GM23338 (cell line): ENCODE results near the gene ARAF. TPM values are rescaled to one million over a fixed set of nuclear protein-coding genes. Genes with fewer than 3 reads are reported as not detected.

Experiments
- ATAC-seq: fragments of 200-7000 bp; cut with Tn5 transposase; 3 replicates; pipeline ENCODE4 v1.9.1; 2020
- DNase-seq: peaks from one replicate; pipeline ENCODE4 v3.0.0-alpha.2; 2015; ENCODE audit warnings: low spot score
- H2AFZ ChIP-seq: fragments of 200-600 bp; sonication (generic); 2 replicates; pipeline ENCODE4 v1.8.0; 2016; ENCODE audit warnings: antibody characterized with exemption, mild to moderate bottlenecking, moderate library complexity
- H3F3A ChIP-seq: fragments of 200-600 bp; sonication (generic); replicated peaks from 2 replicates; pipeline ENCODE4 v1.8.0; 2017; ENCODE audit warnings: antibody characterized with exemption, mixed run types, low read depth
- H3K27ac ChIP-seq: fragments of 200-600 bp; sonication (generic); 2 replicates; pipeline ENCODE4 v1.6.1; 2016; ENCODE audit warnings: low read depth
- H3K27me3 ChIP-seq: fragments of 200-600 bp; sonication (generic); 2 replicates; pipeline ENCODE4 v1.8.0; 2016; ENCODE audit warnings: mild to moderate bottlenecking, mixed run types, moderate library complexity; ENCODE audit not compliant: insufficient read depth
- H3K36me3 ChIP-seq: fragments of 200-600 bp; sonication (generic); 2 replicates; pipeline ENCODE4 v1.8.0; 2016; ENCODE audit warnings: mild to moderate bottlenecking; ENCODE audit not compliant: insufficient read depth
- H3K4me1 ChIP-seq: fragments of 200-600 bp; sonication (generic); 2 replicates; pipeline ENCODE4 v1.8.0; 2016; ENCODE audit warnings: mild to moderate bottlenecking, moderate library complexity; ENCODE audit not compliant: insufficient read depth
- H3K4me2 ChIP-seq: fragments of 200-600 bp; sonication (generic); 2 replicates; pipeline ENCODE4 v1.7.1; 2017; ENCODE audit warnings: mixed run types
- H3K4me3 ChIP-seq: fragments of 200-600 bp; sonication (generic); 2 replicates; pipeline ENCODE4 v1.6.1; 2016; ENCODE audit warnings: mixed run types
- H3K79me2 ChIP-seq: fragments of 200-600 bp; sonication (generic); replicated peaks from 2 replicates; pipeline ENCODE4 v1.8.0; 2017; ENCODE audit warnings: mild to moderate bottlenecking; ENCODE audit not compliant: insufficient read depth
- H3K9me2 ChIP-seq: fragments of 200-600 bp; sonication (generic); 2 replicates; pipeline ENCODE4 v1.8.0; 2017; ENCODE audit not compliant: insufficient read depth
- H4K20me1 ChIP-seq: fragments of 200-600 bp; sonication (generic); replicated peaks from 2 replicates; pipeline ENCODE4 v1.8.0; 2017; ENCODE audit warnings: mild to moderate bottlenecking; ENCODE audit not compliant: insufficient read depth
- H3K27ac Mint-ChIP-seq: 2 replicates; pipeline ENCODE4 v1.8.0; 2020; ENCODE audit warnings: inconsistent platforms, mild to moderate bottlenecking, moderate library complexity, mixed read lengths
- H3K27me3 Mint-ChIP-seq: 3 replicates; pipeline ENCODE4 v1.8.0; 2022; ENCODE audit warnings: low read depth, mild to moderate bottlenecking, moderate library complexity, mixed read lengths, inconsistent platforms; ENCODE audit not compliant: insufficient read depth, poor library complexity
- H3K36me3 Mint-ChIP-seq: 3 replicates; pipeline ENCODE4 v1.8.0; 2021; ENCODE audit warnings: low read depth, mild to moderate bottlenecking, inconsistent platforms, moderate library complexity, mixed read lengths
- H3K4me1 Mint-ChIP-seq: 3 replicates; pipeline ENCODE4 v1.8.0; 2020; ENCODE audit warnings: mild to moderate bottlenecking, inconsistent platforms, mixed read lengths
- H3K4me3 Mint-ChIP-seq: 3 replicates; pipeline ENCODE4 v1.8.0; 2021; ENCODE audit warnings: moderate library complexity, mild to moderate bottlenecking, inconsistent platforms, mixed read lengths
- H3K9me3 Mint-ChIP-seq: 3 replicates; pipeline ENCODE4 v1.8.0; 2020; ENCODE audit warnings: moderate library complexity, mild to moderate bottlenecking, inconsistent platforms, mixed read lengths
- CREB1 ChIP-seq: fragments of 250-450 bp; sonication (Bioruptor Pico); IDR thresholded peaks from 2 replicates; pipeline ENCODE4 v1.5.0; 2020; ENCODE audit warnings: low read depth, mild to moderate bottlenecking, moderate library complexity
- CTCF ChIP-seq, 2 experiments: fragments of 200-600 bp in 1 of 2; sonication (generic) in 1 of 2; conservative IDR thresholded peaks; 2 replicates each; pipeline versions ENCODE4 v1.5.1 to v1.6.1; 2016 to 2017; ENCODE audit warnings: antibody characterized with exemption in 2 of 2, low read depth in 2 of 2, mild to moderate bottlenecking in 2 of 2, moderate library complexity in 1 of 2
- EZH2 ChIP-seq: fragments of 200-600 bp; sonication (generic); IDR thresholded peaks from one replicate; pipeline ENCODE4 v1.8.0; 2017; ENCODE audit warnings: antibody characterized with exemption, mild to moderate bottlenecking, low read depth; ENCODE audit not compliant: unreplicated experiment
- EZH2phosphoT487 ChIP-seq: fragments of 200-600 bp; sonication (generic); IDR thresholded peaks from one replicate; pipeline ENCODE4 v1.8.1; 2018; ENCODE audit warnings: antibody characterized with exemption; ENCODE audit not compliant: unreplicated experiment
- JUNB ChIP-seq: IDR thresholded peaks from one replicate; pipeline ENCODE4 v1.6.1; 2016; ENCODE audit warnings: antibody characterized with exemption; ENCODE audit not compliant: unreplicated experiment
- NANOG ChIP-seq: IDR thresholded peaks from 2 replicates; pipeline ENCODE4 v1.6.1; 2016; ENCODE audit warnings: antibody characterized with exemption, borderline replicate concordance
- POLR2AphosphoS5 ChIP-seq: IDR thresholded peaks from 2 replicates; pipeline ENCODE4 v1.6.1; 2016; ENCODE audit warnings: antibody characterized with exemption, low read depth
- STAT1 ChIP-seq: IDR thresholded peaks from one replicate; pipeline ENCODE4 v1.6.1; 2016; ENCODE audit warnings: antibody characterized with exemption; ENCODE audit not compliant: unreplicated experiment
- ZNF114 ChIP-seq: fragments of 250-450 bp; sonication (Bioruptor Pico); IDR thresholded peaks from 2 replicates; pipeline ENCODE4 v1.5.0; 2020; ENCODE audit warnings: mild to moderate bottlenecking, moderate library complexity
- long read RNA-seq: library from polyadenylated mRNA; unstranded; transcript quantifications from one replicate; pipeline ENCODE4 v2.0.0, GENCODE V29; 2020; ENCODE audit not compliant: unreplicated experiment
- polyA plus RNA-seq: library from polyadenylated mRNA; unstranded; fragments of >200 nt; fragmentation: Nextera tagmentation; extraction: Ambion mirVana; gene quantifications from 2 replicates; pipeline ENCODE4 v1.2.1, GENCODE V29; 2016
- total RNA-seq: library from RNA; depleted of rRNA; stranded (reverse); fragments of >200 nt; shearing (Covaris generic); gene quantifications from 2 replicates; pipeline ENCODE4 v1.2.3, GENCODE V29; 2014; rRNA removed
- TF ChIP-seq, protein P1 (sequence below): fragments of 250-450 bp; sonication (Bioruptor Pico); IDR thresholded peaks from 2 replicates; pipeline ENCODE4 v1.5.0; 2020; ENCODE audit warnings: mild to moderate bottlenecking, moderate library complexity
- TF ChIP-seq, protein P2 (sequence below): IDR thresholded peaks from 2 replicates; pipeline ENCODE4 v1.6.1; 2016; ENCODE audit warnings: antibody characterized with exemption

ARAF gene
- total RNA-seq, result 18.0 and 28.2 TPM in 2 replicates
- 35.9 and 43.9 TPM in 2 replicates for polyA plus RNA-seq
- long read RNA-seq, transcript ARAF-203 (16 exons, 2,458 nt), result major isoform, 10 of 13 reads
- long read RNA-seq, partial matches to known transcripts, result 2 of 13 reads
- long read RNA-seq, other reads (novel, unspliced or antisense), result 1 of 13 reads

GRCh38 chrX:47560934-47561658 is at the start of gene ARAF:
Gene ARAF, plus strand, starts transcription at chrX:47561205. Its CDS starts 1,763 bp downstream, at chrX:47562968.
- peaks cover 20% of the 10 kb centered on the region for H3K36me3 Mint-ChIP-seq

More at GRCh38 chrX:47560934-47561658, at the start of gene ARAF:
- ATAC-seq, result peak; percentile 88
- Histone ChIP-seq H3K4me3 (peak within 1 kb of the TSS; percentile 73), H4K20me1 (no peaks in the 10 kb centered on the region), H3K4me2 (peak within 1 kb of the TSS; percentile 81), H3K4me1 (peaks cover 7% of the 10 kb centered on the region; the same call in 1 of the 2 replicates), H3K27ac (peak within 1 kb of the TSS; percentile 87; the same call in 1 of the 2 replicates), H3K27me3 (no peaks in the 10 kb centered on the region), H3F3A (no peaks in the 10 kb centered on the region), H3K36me3 (no peaks in the 10 kb centered on the region), H2AFZ (no peak within 1 kb of the TSS), H3K79me2 (peaks cover 9% of the 10 kb centered on the region; the same call in 1 of the 2 replicates), H3K9me2 (no peaks in the 10 kb centered on the region)
- Mint-ChIP-seq H3K9me3 (no peaks in the 10 kb centered on the region), H3K4me1 (peaks cover 24% of the 10 kb centered on the region), H3K4me3 (peak within 1 kb of the TSS; percentile 90), H3K27ac (peak within 1 kb of the TSS; percentile 96), H3K27me3 (no peaks in the 10 kb centered on the region)
- TF ChIP-seq CTCF (conservative IDR thresholded peaks at IDR 0.05; ENCODE audit: low read depth in 2 of 2), result no peak
- TF ChIP-seq, protein P1, sequence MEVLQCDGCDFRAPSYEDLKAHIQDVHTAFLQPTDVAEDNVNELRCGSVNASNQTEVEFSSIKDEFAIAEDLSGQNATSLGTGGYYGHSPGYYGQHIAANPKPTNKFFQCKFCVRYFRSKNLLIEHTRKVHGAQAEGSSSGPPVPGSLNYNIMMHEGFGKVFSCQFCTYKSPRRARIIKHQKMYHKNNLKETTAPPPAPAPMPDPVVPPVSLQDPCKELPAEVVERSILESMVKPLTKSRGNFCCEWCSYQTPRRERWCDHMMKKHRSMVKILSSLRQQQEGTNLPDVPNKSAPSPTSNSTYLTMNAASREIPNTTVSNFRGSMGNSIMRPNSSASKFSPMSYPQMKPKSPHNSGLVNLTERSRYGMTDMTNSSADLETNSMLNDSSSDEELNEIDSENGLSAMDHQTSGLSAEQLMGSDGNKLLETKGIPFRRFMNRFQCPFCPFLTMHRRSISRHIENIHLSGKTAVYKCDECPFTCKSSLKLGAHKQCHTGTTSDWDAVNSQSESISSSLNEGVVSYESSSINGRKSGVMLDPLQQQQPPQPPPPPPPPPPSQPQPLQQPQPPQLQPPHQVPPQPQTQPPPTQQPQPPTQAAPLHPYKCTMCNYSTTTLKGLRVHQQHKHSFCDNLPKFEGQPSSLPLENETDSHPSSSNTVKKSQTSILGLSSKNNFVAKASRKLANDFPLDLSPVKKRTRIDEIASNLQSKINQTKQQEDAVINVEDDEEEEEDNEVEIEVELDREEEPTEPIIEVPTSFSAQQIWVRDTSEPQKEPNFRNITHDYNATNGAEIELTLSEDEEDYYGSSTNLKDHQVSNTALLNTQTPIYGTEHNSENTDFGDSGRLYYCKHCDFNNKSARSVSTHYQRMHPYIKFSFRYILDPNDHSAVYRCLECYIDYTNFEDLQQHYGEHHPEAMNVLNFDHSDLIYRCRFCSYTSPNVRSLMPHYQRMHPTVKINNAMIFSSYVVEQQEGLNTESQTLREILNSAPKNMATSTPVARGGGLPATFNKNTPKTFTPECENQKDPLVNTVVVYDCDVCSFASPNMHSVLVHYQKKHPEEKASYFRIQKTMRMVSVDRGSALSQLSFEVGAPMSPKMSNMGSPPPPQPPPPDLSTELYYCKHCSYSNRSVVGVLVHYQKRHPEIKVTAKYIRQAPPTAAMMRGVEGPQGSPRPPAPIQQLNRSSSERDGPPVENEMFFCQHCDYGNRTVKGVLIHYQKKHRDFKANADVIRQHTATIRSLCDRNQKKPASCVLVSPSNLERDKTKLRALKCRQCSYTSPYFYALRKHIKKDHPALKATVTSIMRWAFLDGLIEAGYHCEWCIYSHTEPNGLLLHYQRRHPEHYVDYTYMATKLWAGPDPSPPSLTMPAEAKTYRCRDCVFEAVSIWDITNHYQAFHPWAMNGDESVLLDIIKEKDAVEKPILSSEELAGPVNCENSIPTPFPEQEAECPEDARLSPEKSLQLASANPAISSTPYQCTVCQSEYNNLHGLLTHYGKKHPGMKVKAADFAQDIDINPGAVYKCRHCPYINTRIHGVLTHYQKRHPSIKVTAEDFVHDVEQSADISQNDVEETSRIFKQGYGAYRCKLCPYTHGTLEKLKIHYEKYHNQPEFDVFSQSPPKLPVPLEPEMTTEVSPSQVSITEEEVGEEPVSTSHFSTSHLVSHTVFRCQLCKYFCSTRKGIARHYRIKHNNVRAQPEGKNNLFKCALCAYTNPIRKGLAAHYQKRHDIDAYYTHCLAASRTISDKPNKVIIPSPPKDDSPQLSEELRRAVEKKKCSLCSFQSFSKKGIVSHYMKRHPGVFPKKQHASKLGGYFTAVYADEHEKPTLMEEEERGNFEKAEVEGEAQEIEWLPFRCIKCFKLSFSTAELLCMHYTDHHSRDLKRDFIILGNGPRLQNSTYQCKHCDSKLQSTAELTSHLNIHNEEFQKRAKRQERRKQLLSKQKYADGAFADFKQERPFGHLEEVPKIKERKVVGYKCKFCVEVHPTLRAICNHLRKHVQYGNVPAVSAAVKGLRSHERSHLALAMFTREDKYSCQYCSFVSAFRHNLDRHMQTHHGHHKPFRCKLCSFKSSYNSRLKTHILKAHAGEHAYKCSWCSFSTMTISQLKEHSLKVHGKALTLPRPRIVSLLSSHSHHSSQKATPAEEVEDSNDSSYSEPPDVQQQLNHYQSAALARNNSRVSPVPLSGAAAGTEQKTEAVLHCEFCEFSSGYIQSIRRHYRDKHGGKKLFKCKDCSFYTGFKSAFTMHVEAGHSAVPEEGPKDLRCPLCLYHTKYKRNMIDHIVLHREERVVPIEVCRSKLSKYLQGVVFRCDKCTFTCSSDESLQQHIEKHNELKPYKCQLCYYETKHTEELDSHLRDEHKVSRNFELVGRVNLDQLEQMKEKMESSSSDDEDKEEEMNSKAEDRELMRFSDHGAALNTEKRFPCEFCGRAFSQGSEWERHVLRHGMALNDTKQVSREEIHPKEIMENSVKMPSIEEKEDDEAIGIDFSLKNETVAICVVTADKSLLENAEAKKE (CRISPR knock-in tag), result no peak
- TF ChIP-seq, protein P2, sequence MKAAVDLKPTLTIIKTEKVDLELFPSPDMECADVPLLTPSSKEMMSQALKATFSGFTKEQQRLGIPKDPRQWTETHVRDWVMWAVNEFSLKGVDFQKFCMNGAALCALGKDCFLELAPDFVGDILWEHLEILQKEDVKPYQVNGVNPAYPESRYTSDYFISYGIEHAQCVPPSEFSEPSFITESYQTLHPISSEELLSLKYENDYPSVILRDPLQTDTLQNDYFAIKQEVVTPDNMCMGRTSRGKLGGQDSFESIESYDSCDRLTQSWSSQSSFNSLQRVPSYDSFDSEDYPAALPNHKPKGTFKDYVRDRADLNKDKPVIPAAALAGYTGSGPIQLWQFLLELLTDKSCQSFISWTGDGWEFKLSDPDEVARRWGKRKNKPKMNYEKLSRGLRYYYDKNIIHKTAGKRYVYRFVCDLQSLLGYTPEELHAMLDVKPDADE, result no peak
- TF ChIP-seq POLR2AphosphoS5, result peak; percentile 65
- TF ChIP-seq EZH2phosphoT487, result no peak
- no peak for TF ChIP-seq ZNF114 (CRISPR knock-in tag)
- TF ChIP-seq STAT1, result no peak
- TF ChIP-seq NANOG, result no peak
- no peak for TF ChIP-seq EZH2
- TF ChIP-seq JUNB, result no peak
- TF ChIP-seq CREB1 (CRISPR knock-in tag), result peak; percentile 66
- peak; percentile 97 for DNase-seq
